Endodermal cell (in vitro differentiated cells): Measurements from ENCODE around the gene CAMP. TPM values are rescaled to one million over a fixed set of nuclear protein-coding genes. Genes with fewer than 3 reads are reported as not detected.

Source experiments
- DNase-seq: peaks from one replicate; pipeline ENCODE4 v3.0.0-alpha.2; 2017
- H3K27ac ChIP-seq: 2 replicates; pipeline ENCODE4 v1.5.1; 2013; ENCODE audit warnings: mild to moderate bottlenecking, low read depth, low read length, moderate library complexity
- H3K27me3 ChIP-seq: 2 replicates; pipeline ENCODE4 v1.6.1; 2013; ENCODE audit warnings: mild to moderate bottlenecking, low read length, moderate library complexity; ENCODE audit not compliant: insufficient read depth, control insufficient read depth, poor library complexity, severe bottlenecking
- H3K36me3 ChIP-seq: 2 replicates; pipeline ENCODE4 v1.7.0; 2013; ENCODE audit warnings: mild to moderate bottlenecking, low read length, moderate library complexity; ENCODE audit not compliant: control insufficient read depth, insufficient read depth
- H3K4me1 ChIP-seq: one replicate; pipeline ENCODE4 v1.7.0; 2013; ENCODE audit warnings: low read length; ENCODE audit not compliant: control insufficient read depth, insufficient read depth
- H3K4me3 ChIP-seq: 2 replicates; pipeline ENCODE4 v1.5.1; 2013; ENCODE audit warnings: mild to moderate bottlenecking, low read length, moderate library complexity
- H3K9ac ChIP-seq: 2 replicates; pipeline ENCODE4 v1.6.1; 2013; ENCODE audit warnings: mild to moderate bottlenecking, low read length, moderate library complexity; ENCODE audit not compliant: poor library complexity, severe bottlenecking; ENCODE audit errors: extremely low read depth
- H3K9me3 ChIP-seq: 2 replicates; pipeline ENCODE4 v1.6.1; 2013; ENCODE audit warnings: mild to moderate bottlenecking, low read length, moderate library complexity; ENCODE audit not compliant: control insufficient read depth
- H3K27ac Mint-ChIP-seq: 2 replicates; pipeline ENCODE4 v1.8.0; 2020; ENCODE audit warnings: mixed read lengths
- H3K27me3 Mint-ChIP-seq: 2 replicates; pipeline ENCODE4 v1.8.0; 2021; ENCODE audit warnings: mild to moderate bottlenecking, mixed read lengths; ENCODE audit not compliant: insufficient read depth
- H3K36me3 Mint-ChIP-seq: 2 replicates; pipeline ENCODE4 v1.8.0; 2020; ENCODE audit warnings: low read depth, mixed read lengths
- H3K4me1 Mint-ChIP-seq: 2 replicates; pipeline ENCODE4 v1.8.0; 2020; ENCODE audit warnings: mixed read lengths
- H3K4me3 Mint-ChIP-seq: 2 replicates; pipeline ENCODE4 v1.8.0; 2020; ENCODE audit warnings: mild to moderate bottlenecking, moderate library complexity, mixed read lengths
- H3K9me3 Mint-ChIP-seq: 2 replicates; pipeline ENCODE4 v1.8.0; 2020; ENCODE audit warnings: mild to moderate bottlenecking, mixed read lengths
- WGBS, 2 experiments: methylation state at CpG; one replicate each; pipeline versions ENCODE4 v1.1.5 to v1.1.7; 2013; ENCODE audit warnings: missing lambda C conversion rate in 2 of 2, mixed read lengths in 1 of 2; ENCODE audit not compliant: insufficient coverage in 1 of 2, insufficient read length in 1 of 2; 5-methylcytosine and 5-hydroxymethylcytosine counted together
- total RNA-seq, 2 donors: library from RNA; stranded (reverse); fragmentation: NEBNext Ultra II Directional in 1 of 2; extraction: Animal tissue kit (Norgen Biotek cat#: 25700) in 1 of 2; gene quantifications; 2 replicates in 1 of 2; 3 replicates in 1 of 2; pipeline ENCODE4 v1.2.1, GENCODE V29; 2021
- TF ChIP-seq, protein P1 (sequence below): fragments of 200-600 bp; sonication (generic); conservative IDR thresholded peaks from 2 replicates; pipeline ENCODE4 v1.5.0; 2021; ENCODE audit warnings: antibody characterized with exemption, mild to moderate bottlenecking

The CAMP gene
- total RNA-seq, 2 donors from 2014 or later = not detected

DNA sequence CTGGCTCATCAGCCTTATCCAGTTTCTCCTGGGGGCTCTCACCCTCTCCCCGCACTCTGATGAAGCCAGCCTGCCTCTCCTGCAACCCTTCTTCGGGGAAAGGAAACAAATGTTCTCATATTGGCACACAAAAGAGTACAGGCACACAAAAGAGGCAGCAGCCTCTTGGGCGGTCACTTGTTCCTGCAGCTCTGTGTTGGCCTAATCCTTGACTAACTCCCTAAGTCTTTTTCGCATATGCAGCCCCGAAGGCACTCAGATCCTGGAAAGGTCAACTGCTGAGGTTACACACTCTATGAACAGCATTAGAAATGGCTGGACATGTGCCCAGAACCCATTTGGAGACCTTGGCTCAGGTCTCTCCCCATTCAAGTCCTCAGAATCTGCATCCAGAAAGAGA is 7.4 kb upstream of the CAMP start:
- no peak overlapping the region for H3K27ac ChIP-seq
- no peak overlapping the region for H3K9ac ChIP-seq
- no peaks in the 10 kb centered on the region for H3K4me1 Mint-ChIP-seq
- H3K4me3 ChIP-seq = no peak overlapping the region
- no peak for DNase-seq
- 86 to 90% methylated on average over 4 to 5 of the region's 5 CpGs for WGBS, 2 experiments
- peaks cover 9% of the 10 kb centered on the region for H3K27me3 Mint-ChIP-seq
- no peaks in the 10 kb centered on the region for H3K9me3 Mint-ChIP-seq
- H3K36me3 ChIP-seq = no peaks in the 10 kb centered on the region
- H3K27ac Mint-ChIP-seq = no peak overlapping the region
- TF ChIP-seq, protein P1, sequence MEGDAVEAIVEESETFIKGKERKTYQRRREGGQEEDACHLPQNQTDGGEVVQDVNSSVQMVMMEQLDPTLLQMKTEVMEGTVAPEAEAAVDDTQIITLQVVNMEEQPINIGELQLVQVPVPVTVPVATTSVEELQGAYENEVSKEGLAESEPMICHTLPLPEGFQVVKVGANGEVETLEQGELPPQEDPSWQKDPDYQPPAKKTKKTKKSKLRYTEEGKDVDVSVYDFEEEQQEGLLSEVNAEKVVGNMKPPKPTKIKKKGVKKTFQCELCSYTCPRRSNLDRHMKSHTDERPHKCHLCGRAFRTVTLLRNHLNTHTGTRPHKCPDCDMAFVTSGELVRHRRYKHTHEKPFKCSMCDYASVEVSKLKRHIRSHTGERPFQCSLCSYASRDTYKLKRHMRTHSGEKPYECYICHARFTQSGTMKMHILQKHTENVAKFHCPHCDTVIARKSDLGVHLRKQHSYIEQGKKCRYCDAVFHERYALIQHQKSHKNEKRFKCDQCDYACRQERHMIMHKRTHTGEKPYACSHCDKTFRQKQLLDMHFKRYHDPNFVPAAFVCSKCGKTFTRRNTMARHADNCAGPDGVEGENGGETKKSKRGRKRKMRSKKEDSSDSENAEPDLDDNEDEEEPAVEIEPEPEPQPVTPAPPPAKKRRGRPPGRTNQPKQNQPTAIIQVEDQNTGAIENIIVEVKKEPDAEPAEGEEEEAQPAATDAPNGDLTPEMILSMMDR = no peak
- H3K4me1 ChIP-seq = no peaks in the 10 kb centered on the region
- H3K4me3 Mint-ChIP-seq = no peak overlapping the region
- no peaks in the 10 kb centered on the region for H3K9me3 ChIP-seq
- no peaks in the 10 kb centered on the region for H3K36me3 Mint-ChIP-seq
- H3K27me3 ChIP-seq = no peaks in the 10 kb centered on the region

DNA sequence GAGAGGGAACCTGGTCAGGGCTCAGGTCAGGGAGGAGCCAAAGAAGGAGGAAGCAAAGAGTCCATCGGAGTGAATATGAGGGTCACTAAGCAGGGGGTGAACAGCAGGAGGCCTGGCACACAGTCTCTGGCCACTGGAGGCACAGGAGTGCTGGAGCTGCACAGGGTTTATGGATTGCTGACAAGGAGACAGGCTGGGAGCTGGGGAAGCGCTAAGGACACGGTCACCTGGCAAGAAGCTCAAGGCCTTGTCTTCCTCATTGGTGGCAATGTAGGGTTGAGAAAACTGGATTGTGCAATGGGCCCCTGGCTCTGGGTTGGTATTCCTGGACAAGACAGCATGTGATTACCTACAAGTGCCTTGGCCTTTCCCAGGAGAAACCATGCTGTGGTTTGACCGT is 5.8 kb upstream of the CAMP start:
- no peaks in the 10 kb centered on the region for H3K9me3 ChIP-seq
- no peaks in the 10 kb centered on the region for H3K36me3 Mint-ChIP-seq
- no peak overlapping the region for H3K9ac ChIP-seq
- no peak overlapping the region for H3K27ac Mint-ChIP-seq
- no peaks in the 10 kb centered on the region for H3K36me3 ChIP-seq
- no peak for DNase-seq
- H3K4me1 ChIP-seq = no peaks in the 10 kb centered on the region
- 88 to 94% methylated on average over 4 of the region's 4 CpGs for WGBS, 2 experiments
- no peak overlapping the region for H3K4me3 Mint-ChIP-seq
- H3K27ac ChIP-seq = no peak overlapping the region
- H3K4me1 Mint-ChIP-seq = no peaks in the 10 kb centered on the region
- TF ChIP-seq, protein P1 = no peak
- H3K27me3 Mint-ChIP-seq = peaks cover 15% of the 10 kb centered on the region
- no peaks in the 10 kb centered on the region for H3K9me3 Mint-ChIP-seq
- no peaks in the 10 kb centered on the region for H3K27me3 ChIP-seq
- H3K4me3 ChIP-seq = no peak overlapping the region

DNA sequence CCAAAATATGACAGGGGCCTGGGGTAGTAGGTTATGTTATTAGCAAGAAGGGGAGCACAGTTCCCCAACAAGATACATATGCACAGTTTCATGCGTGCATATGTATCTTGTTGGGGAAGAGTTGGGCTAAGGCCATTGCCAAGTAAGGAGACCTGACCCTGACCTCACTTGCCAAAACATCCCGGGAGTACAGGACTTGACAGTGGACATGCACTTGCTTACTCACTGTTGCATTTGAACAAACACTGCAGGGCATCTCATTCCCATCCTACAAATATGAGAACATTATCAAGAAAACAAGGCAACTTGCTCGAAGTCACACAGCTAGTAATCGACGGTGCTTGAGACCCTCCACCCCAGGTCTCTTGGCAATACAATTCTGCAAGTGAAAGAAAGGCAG is 4.8 kb upstream of the CAMP start:
- DNase-seq = no peak
- no peak overlapping the region for H3K27ac ChIP-seq
- Mint-ChIP-seq H3K27me3 (peaks cover 18% of the 10 kb centered on the region), H3K27ac (no peak overlapping the region), H3K4me3 (no peak overlapping the region), H3K36me3 (no peaks in the 10 kb centered on the region), H3K4me1 (no peaks in the 10 kb centered on the region), H3K9me3 (no peaks in the 10 kb centered on the region)
- TF ChIP-seq, protein P1 = no peak
- H3K27me3 ChIP-seq = no peaks in the 10 kb centered on the region
- 87 to 93% methylated on average over 5 of the region's 5 CpGs for WGBS, 2 experiments
- no peak overlapping the region for H3K9ac ChIP-seq
- no peaks in the 10 kb centered on the region for H3K36me3 ChIP-seq
- no peaks in the 10 kb centered on the region for H3K9me3 ChIP-seq
- H3K4me3 ChIP-seq = no peak overlapping the region
- H3K4me1 ChIP-seq = no peaks in the 10 kb centered on the region
